HG03378 (cell line): ENCODE data around the gene BPIFB6.

Source experiments
- ATAC-seq: cut with Tn5 transposase; IDR thresholded peaks from one replicate; pipeline ENCODE4 v1.9.1; 2021; ENCODE audit warnings: mild to moderate bottlenecking, moderate library complexity; ENCODE audit not compliant: unreplicated experiment

BPIFB6 gene

GRCh38 chr20:33000802-33001466 lies 30.5 kb upstream of the BPIFB6 start:
- no peak for ATAC-seq

DNA sequence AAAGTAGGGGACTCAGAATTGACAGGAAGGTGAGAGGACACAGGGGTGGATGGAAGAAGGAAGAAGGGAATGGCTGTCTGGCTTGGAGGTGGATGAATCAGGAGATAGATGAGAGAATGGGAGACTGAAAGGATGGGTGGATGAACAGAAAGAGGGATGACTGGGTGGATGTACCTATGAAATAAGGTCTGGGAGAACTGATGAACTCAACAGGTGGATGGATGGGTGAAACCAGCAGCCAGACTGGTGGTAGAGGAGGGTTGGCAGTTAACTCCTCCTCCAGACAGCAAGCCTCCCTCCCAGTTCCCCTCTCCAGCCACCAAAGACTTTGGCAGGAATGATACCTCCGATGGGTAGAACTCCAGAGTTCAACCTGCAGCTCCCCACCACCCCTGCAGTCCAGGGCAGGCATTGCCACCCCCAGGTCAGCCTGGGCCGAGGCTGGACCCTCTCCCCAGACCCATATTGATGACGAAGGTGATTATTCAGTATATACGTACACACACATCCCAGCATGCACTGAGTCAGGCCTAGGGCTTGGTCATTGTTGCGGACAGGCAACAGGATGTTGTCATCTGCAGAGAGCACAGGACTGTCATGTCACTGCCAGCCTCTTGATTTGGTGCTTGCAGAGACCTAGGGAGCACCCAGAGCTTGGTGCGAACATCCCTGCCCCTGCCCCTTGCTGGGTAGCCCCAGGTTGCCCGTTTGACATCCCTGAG lies 29.2 kb upstream of the BPIFB6 start:
- ATAC-seq: no peak

DNA sequence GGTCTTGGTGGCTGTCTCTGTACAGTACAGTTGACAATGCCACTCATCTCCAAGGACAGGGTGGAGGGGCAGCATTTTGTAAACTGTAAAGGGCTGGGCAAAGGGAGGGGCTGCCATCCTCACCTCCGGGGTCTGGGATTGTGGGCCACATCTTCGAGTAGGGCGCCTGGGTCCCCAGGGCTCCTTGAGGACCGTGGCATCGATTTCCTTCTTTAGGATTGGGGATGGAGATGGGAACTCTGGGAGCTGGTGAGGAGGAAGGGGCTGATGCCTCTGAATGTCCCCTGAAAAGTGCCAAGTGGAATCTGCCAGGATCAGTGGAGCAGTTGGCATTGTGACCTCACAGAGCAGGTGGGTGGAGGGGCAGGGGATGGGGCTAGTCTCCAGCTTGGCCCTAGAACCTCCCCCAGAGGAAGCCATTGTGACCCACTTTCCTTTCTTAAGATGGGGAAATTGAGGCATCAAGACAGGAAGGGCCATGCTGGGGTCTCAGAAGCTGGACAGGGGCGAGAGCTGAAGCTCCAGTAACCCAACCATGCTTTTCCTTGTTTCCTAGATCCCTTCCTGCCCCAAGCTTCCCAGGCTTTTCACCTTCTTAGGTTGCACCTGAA lies 27.2 kb upstream of the BPIFB6 start, which contains the start of gene SUN5:
Gene SUN5 (minus strand): TSS at position 293 of the 611 bp plus-strand sequence. CDS start 93 bp downstream, at position 200.
- ATAC-seq: no peak

DNA sequence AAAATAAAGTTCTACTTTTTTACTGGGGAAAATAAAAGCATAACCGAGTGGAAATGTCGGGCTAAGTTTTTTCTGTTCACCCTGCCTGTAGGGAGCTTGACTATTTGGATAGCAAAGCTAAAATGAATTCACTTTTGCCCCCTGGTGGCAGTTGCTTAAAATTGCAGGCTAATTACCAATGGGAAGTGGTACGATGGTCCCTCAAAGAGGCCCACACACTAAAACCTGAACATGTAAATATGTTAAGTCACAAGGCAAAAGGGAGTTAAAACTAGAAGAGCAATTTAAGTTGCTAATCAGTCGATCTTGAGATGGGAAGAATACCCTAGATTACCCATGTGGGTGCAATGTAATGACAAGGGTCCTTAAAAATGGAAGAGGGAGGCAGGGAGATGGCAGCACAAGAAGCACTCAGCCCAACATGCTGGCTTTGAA lies 26.3 kb upstream of the BPIFB6 start:
- ATAC-seq: no peak

GRCh38 chr20:33005908-33006775 lies 25.3 kb upstream of the BPIFB6 start:
- no peak for ATAC-seq

DNA sequence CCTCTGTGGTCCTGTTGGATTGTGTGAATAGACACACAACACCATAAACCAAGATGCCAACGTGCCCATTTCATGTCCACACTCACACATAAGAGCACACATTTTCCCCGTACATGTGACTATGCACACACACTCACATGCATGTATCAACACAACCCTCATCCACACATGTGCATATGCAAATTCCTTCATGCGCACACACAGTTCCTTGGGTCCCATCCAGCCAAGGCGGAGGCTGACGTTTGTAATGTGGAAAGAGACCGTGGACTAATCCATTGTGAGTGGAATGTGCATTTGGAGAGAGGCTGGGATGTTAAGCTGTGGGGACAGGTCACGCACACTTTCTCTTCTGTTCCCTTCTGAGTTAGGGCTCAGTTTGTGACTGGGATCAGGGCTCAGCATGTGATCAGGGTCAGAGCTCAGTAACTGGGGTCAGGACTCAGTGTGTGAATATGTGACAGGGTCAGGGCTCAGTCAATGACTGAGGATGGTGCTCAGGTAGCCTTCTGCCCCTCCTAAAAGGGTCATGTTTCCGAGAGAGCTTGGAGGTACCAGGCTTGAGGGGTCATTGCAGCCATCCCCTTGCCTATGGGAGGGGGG lies 24.6 kb upstream of the BPIFB6 start:
- ATAC-seq: no peak

DNA sequence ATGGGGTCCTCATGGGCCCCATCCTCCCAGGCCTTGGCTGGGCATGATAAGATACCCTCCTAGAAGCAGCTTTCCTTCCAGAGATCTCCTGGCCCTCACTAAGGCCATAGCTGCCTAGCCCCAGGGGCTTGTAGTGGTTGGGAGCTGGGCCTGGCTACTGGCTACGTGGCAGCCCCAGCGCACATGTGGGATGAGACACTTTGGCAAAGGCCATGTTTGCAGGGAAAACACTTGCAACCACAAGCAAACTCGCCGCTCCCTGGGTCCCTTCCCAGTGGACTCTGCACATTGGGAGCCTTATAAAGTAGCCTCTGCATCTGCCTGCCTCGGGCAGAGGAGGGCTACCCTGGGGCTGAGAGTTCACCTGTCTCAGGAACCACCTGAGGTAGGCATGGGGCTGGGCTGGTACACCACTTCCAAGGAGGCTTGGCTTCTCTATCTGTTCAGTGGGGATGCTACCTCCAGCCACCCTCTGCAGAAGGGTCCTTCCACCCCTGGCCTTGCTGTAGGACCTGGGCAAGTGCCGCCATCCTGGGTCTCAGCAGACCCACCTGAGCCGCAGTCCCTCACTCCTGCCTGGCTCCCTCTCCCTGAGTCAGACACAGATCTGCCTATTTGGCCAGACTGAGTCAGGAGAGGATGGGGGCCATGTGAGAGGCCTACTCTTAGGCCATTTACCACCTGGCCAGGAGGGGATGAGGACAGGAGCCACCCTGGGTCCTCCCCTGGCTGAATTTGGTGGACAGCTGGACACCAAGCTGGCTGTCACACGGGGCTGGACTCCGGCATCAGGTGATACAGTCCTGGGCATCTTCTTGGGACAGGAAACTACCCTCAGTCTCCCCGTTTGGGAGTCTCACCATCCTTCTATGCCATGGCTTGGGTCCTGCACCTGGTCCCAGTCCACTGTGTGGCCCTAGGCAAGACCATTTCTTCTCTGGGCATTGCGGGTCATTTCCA lies 23.8 kb upstream of the BPIFB6 start, which contains the start of gene BPIFB2:
Gene BPIFB2 (plus strand): TSS at position 329 of the 960 bp plus-strand sequence. CDS start 871 bp downstream, outside the sequence.
- no peak for ATAC-seq

- ATAC-seq: no peak
These were observed 22.9 kb upstream of the BPIFB6 start for GRCh38 chr20:33008336-33009213.

- no peak for ATAC-seq
These were observed 22.0 kb upstream of the BPIFB6 start for GRCh38 chr20:33009214-33010132.

DNA sequence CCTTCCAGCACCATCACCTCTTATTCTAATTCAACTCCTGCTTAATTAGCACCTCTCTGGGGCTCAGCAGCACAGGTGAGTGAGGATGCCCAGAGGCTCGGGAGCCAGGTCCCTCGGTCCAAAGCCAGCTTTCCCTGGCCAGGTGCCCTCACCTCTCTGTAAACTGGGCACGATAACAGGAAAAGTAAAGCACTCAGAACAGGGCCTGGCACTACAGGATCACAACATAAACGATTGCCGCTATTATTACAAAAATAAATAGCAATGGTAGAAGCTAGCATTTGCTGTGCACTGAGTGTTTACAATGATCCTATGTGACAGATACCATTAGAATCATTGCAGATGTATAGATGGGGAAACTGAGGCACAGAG lies 21.3 kb upstream of the BPIFB6 start:
- ATAC-seq: no peak

DNA sequence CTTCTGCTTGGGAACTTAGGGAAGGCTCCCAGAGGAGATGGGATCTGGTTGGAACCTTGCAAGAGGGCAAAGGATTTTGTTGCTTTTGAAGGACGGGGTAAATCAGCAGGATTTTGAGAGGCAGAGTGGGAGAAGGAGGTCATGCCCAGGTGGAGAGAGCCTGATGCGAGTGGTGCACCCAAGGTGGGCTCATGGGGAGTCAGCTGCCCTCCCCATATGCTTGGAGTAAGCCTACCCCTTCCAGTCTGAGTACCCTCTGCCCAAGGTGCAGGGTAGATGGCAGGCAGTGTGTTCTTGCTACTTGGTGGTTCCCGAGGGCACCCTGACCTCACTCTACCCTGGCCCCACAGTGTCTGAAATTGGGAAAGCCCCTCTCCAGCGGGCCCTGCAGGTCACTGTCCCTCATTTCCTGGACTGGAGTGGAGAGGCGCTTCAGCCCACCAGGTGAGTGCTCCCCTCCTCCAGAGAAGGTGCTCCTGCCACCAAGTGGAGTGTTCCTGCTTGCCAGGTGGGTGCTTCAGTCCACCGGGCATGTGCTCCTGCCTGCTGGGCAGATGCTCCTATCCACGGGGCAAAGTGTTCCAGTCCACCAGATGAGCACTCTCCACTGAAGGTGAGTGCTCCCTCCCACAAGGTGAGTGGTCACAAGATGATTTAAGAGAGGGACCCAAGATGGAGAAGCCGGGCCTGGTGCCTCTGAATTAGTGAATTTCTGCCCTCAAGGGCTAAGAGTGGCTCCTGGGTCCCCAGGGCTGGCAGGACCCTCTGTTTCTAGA lies 20.6 kb upstream of the BPIFB6 start:
- ATAC-seq: no peak

DNA sequence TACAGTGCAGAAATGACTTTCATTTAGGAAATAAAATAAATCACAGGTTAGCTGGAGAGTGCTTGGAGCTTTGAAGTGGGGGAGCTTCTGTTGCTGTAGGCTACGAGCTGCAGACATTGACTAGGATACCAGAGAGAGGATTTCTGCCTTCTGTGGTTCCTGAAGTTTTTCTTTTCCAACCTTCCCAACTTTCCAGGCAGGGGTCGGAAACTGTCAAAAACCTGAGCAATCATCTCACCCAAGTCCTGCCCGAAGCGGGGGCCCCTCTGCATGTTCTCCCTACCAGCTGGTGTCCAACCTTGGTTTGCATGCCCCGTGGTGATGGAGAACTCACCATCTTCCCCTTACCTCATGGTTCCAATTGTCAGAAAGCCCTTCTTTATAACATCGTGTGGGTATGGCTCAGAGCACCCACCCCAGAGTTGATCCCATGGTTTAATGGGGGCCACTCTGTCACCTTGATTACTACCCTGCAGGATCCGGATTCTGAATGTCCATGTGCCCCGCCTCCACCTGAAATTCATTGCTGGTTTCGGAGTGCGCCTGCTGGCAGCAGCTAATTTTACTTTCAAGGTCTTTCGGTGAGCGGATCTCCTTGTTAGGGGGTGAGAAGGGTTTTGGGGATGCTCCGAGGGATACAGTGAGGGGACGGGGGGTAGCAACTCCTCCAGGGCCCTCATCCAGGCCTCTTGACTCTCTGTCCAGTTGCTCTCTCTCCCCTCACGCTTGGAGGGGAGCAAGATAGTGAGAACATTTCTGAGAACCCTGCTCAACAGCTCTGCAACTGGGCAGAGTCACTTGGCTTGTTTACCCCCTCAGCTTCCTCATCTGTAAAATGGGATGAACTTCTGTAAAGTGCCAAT lies 18.9 kb upstream of the BPIFB6 start:
- ATAC-seq: no peak

DNA sequence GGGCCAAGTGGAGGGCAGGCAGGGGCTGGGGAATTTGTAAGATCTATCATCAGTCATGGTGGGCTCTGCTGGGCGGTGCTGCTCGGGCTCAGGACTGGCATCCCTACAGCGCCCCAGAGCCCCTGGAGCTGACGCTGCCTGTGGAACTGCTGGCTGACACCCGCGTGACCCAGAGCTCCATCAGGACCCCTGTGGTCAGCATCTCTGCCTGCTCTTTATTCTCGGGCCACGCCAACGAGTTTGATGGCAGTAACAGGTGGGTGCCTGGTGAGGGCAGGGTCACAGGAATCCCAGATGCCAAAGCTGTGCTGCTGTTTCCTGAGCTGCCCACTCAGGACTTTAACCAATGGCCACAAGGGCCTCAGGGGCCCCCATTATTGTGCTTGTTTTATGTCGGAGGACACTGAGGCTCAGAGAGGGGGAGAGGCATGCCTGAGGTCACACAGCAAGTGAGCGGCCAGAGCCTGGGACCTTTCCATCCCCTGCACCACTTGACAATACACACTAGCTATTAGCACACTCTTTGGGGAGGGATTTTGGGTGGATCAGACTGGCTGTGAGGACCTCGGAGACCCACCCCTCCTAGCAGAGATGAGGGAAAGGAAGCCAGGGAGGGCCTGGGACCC lies 17.6 kb upstream of the BPIFB6 start:
- no peak for ATAC-seq

DNA sequence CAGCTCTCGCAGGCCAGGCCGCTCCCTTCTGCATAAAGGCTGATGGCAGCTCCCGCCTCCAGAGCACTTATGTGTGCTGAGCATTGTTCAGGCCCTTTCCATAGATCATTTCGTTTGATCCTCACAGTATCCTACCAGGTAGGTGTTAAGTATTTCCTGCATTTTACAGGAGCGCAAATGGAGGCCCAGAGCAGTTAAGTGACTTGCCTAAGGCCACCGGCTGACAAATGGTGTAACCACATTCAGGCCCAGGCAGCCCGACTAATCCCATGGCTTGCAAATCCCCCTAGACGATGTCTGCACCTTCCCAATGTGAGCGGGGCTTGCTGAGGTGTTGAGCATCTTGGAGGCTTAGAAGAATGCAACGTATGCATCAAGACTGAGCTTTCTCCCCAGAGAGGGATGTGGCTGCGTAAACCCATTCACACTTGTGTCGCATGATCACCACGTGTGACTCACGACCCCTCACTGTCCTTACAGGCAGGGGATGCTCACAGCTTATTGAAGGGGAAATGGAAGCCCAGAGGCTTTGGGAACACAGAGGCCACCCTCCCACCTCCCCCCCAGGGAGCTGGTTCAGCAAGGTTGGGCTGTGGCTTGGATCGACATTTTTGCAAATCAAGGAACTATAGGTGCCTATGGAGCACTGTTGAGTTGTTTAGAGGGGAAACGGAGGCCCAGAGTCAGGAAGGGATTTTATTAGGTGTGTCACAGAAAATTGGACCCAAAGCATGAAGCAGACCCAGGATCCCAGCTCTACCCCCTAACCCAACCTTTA lies 16.9 kb upstream of the BPIFB6 start:
- ATAC-seq: no peak

GRCh38 chr20:33015114-33015484 lies 16.3 kb upstream of the BPIFB6 start:
- no peak for ATAC-seq
